ENCODE data around the gene BOD1L1. TPM values are rescaled to one million over a fixed set of nuclear protein-coding genes. Genes with fewer than 3 reads are reported as not detected.
"Not testable (repeated sequence)": the region's sequence is repeated elsewhere in the genome, so short reads cannot be mapped to it uniquely, and the experiment has no call there.

The BOD1L1 gene
- total RNA-seq, 1 experiment from 2014 or later, result 37.2 TPM

GRCh38 chr4:13561673-13562072 lies 65.9 kb downstream of the BOD1L1 start:
- no peaks in the 10 kb centered on the region for H3K4me1 ChIP-seq
- Mint-ChIP-seq H3K9me3 (ENCODE audit: unreplicated experiment) (no peaks in the 10 kb centered on the region), H3K4me3 (ENCODE audit: unreplicated experiment) (no peak overlapping the region), H3K36me3 (ENCODE audit: insufficient read depth, unreplicated experiment) (peaks cover under 1% of the 10 kb centered on the region), H3K27ac (ENCODE audit: unreplicated experiment) (no peak overlapping the region), H3K27me3 (ENCODE audit: insufficient read depth, unreplicated experiment) (no peaks in the 10 kb centered on the region), H3K4me1 (ENCODE audit: low read depth, unreplicated experiment) (no peaks in the 10 kb centered on the region)
- POLR2A ChIA-PET, result no interaction called here
- no peak for TF ChIP-seq CTCF (IDR thresholded peaks at IDR 0.05; ENCODE audit: insufficient read depth in 1 of 2, low read depth in 1 of 2, low read length in 1 of 2, severe bottlenecking in 1 of 2, unreplicated experiment in 1 of 2)
- CTCF ChIA-PET, result no interaction called here
- H3K27me3 ChIP-seq (replicated peaks; ENCODE audit: control insufficient read depth, insufficient read depth, low read length), result no peaks in the 10 kb centered on the region
- H3K36me3 ChIP-seq (ENCODE audit: control insufficient read depth, insufficient read depth, low read length), result no peaks in the 10 kb centered on the region
- intact Hi-C loops (cut with micrococcal nuclease; ENCODE audit: unreplicated experiment), result no loop called here
- DNase-seq, result no peak
- no peak overlapping the region for H3K4me3 ChIP-seq (ENCODE audit: low read depth, low read length)
- H3K9me3 ChIP-seq, result no peaks in the 10 kb centered on the region
- BruUV-seq (replicated peaks), result no TSS peak

GRCh38 chr4:13560111-13560510 lies 67.4 kb downstream of the BOD1L1 start:
- H3K36me3 ChIP-seq (ENCODE audit: control insufficient read depth, insufficient read depth, low read length); H3K36me3 Mint-ChIP-seq (ENCODE audit: insufficient read depth, unreplicated experiment); H3K27ac Mint-ChIP-seq (ENCODE audit: unreplicated experiment); intact Hi-C loops (cut with micrococcal nuclease; ENCODE audit: unreplicated experiment); BruUV-seq (replicated peaks); H3K4me3 Mint-ChIP-seq (ENCODE audit: unreplicated experiment); POLR2A ChIA-PET; CTCF ChIA-PET; H3K9me3 Mint-ChIP-seq (ENCODE audit: unreplicated experiment); H3K27me3 ChIP-seq (replicated peaks; ENCODE audit: control insufficient read depth, insufficient read depth, low read length); H3K4me1 Mint-ChIP-seq (ENCODE audit: low read depth, unreplicated experiment); H3K4me3 ChIP-seq (ENCODE audit: low read depth, low read length); H3K27me3 Mint-ChIP-seq (ENCODE audit: insufficient read depth, unreplicated experiment); DNase-seq; H3K9me3 ChIP-seq; H3K4me1 ChIP-seq: not testable (repeated sequence)

- ChIA-PET CTCF (no interaction called here), POLR2A (no interaction called here)
- H3K27ac Mint-ChIP-seq (ENCODE audit: unreplicated experiment), result no peak overlapping the region
- Histone ChIP-seq H3K4me1 (no peaks in the 10 kb centered on the region), H3K36me3 (ENCODE audit: control insufficient read depth, insufficient read depth, low read length) (no peaks in the 10 kb centered on the region), H3K27me3 (replicated peaks; ENCODE audit: control insufficient read depth, insufficient read depth, low read length) (no peaks in the 10 kb centered on the region), H3K9me3 (no peaks in the 10 kb centered on the region), H3K4me3 (ENCODE audit: low read depth, low read length) (no peak overlapping the region)
- H3K4me1 Mint-ChIP-seq (ENCODE audit: low read depth, unreplicated experiment), result no peaks in the 10 kb centered on the region
- intact Hi-C loops (cut with micrococcal nuclease; ENCODE audit: unreplicated experiment), result no loop called here
- no peaks in the 10 kb centered on the region for H3K27me3 Mint-ChIP-seq (ENCODE audit: insufficient read depth, unreplicated experiment)
- no peak for DNase-seq
- BruUV-seq (replicated peaks), result no TSS peak
- H3K9me3 Mint-ChIP-seq (ENCODE audit: unreplicated experiment), result no peaks in the 10 kb centered on the region
- H3K36me3 Mint-ChIP-seq (ENCODE audit: insufficient read depth, unreplicated experiment), result no peaks in the 10 kb centered on the region
- no peak overlapping the region for H3K4me3 Mint-ChIP-seq (ENCODE audit: unreplicated experiment)
- no peak for TF ChIP-seq CTCF (IDR thresholded peaks at IDR 0.05; ENCODE audit: insufficient read depth in 1 of 2, low read depth in 1 of 2, low read length in 1 of 2, severe bottlenecking in 1 of 2, unreplicated experiment in 1 of 2)
Observed at GRCh38 chr4:13559413-13559812, 68.1 kb downstream of the BOD1L1 start.

- CTCF ChIA-PET, result no interaction called here
Observed at GRCh38 chr4:13558881-13559280, 68.6 kb downstream of the BOD1L1 start.

More at GRCh38 chr4:13558881-13559280, 68.6 kb downstream of the BOD1L1 start:
- H3K36me3 ChIP-seq (ENCODE audit: control insufficient read depth, insufficient read depth, low read length), result no peaks in the 10 kb centered on the region
- Mint-ChIP-seq H3K9me3 (ENCODE audit: unreplicated experiment) (no peaks in the 10 kb centered on the region), H3K4me3 (ENCODE audit: unreplicated experiment) (no peak overlapping the region), H3K27ac (ENCODE audit: unreplicated experiment) (no peak overlapping the region), H3K27me3 (ENCODE audit: insufficient read depth, unreplicated experiment) (no peaks in the 10 kb centered on the region), H3K4me1 (ENCODE audit: low read depth, unreplicated experiment) (no peaks in the 10 kb centered on the region), H3K36me3 (ENCODE audit: insufficient read depth, unreplicated experiment) (no peaks in the 10 kb centered on the region)
- DNase-seq, result no peak
- no peaks in the 10 kb centered on the region for H3K4me1 ChIP-seq
- no peaks in the 10 kb centered on the region for H3K27me3 ChIP-seq (replicated peaks; ENCODE audit: control insufficient read depth, insufficient read depth, low read length)
- no peaks in the 10 kb centered on the region for H3K9me3 ChIP-seq
- BruUV-seq (replicated peaks), result no TSS peak
- H3K4me3 ChIP-seq (ENCODE audit: low read depth, low read length), result no peak overlapping the region
- no peak for TF ChIP-seq CTCF (IDR thresholded peaks at IDR 0.05; ENCODE audit: insufficient read depth in 1 of 2, low read depth in 1 of 2, low read length in 1 of 2, severe bottlenecking in 1 of 2, unreplicated experiment in 1 of 2)
- POLR2A ChIA-PET, result no interaction called here
- intact Hi-C loops (cut with micrococcal nuclease; ENCODE audit: unreplicated experiment), result no loop called here

Data from Caco-2 (cell line).